Erythroblast (primary cell): ENCODE results near the gene DCAF8.

Experiments
- GATA1 ChIP-seq: IDR thresholded peaks from 2 replicates; pipeline ENCODE4 v1.6.1; 2011; ENCODE audit warnings: low read depth, mild to moderate bottlenecking, control low read depth, low read length, moderate library complexity
- POLR2A ChIP-seq: IDR thresholded peaks from 2 replicates; pipeline ENCODE4 v1.6.1; 2011; ENCODE audit warnings: mild to moderate bottlenecking, low read length

DNA sequence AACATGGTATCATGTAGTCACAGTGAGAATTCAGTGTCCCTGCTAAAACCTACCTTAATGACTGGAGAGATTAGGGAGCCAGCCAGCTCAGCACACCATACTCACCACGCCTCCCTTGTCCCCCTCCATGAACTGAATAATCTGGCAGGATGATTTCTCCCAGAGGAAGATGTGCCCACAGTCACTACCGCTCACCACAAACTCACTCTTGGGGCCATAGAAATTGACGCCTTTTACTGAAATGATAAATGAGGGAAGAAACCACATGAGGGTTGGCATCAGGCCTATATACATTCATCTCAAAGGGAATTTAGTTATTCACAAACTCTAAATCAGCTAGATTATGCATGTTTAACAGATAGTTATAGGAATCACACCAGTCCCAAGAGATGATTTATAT lies 39.8 kb downstream of the DCAF8 start:
- TF ChIP-seq POLR2A: no peak
- no peak for TF ChIP-seq GATA1
